CD4-positive, alpha-beta T cell treated with Interleukin-1 beta for 1 hour (primary cell): ENCODE data around the gene KCNK5.

Experiments used
- DNase-seq, 2 donors: peaks; one replicate each; pipeline ENCODE4 v3.0.0-alpha.2; 2020 to 2022

The KCNK5 gene, protein sequence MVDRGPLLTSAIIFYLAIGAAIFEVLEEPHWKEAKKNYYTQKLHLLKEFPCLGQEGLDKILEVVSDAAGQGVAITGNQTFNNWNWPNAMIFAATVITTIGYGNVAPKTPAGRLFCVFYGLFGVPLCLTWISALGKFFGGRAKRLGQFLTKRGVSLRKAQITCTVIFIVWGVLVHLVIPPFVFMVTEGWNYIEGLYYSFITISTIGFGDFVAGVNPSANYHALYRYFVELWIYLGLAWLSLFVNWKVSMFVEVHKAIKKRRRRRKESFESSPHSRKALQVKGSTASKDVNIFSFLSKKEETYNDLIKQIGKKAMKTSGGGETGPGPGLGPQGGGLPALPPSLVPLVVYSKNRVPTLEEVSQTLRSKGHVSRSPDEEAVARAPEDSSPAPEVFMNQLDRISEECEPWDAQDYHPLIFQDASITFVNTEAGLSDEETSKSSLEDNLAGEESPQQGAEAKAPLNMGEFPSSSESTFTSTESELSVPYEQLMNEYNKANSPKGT

DNA sequence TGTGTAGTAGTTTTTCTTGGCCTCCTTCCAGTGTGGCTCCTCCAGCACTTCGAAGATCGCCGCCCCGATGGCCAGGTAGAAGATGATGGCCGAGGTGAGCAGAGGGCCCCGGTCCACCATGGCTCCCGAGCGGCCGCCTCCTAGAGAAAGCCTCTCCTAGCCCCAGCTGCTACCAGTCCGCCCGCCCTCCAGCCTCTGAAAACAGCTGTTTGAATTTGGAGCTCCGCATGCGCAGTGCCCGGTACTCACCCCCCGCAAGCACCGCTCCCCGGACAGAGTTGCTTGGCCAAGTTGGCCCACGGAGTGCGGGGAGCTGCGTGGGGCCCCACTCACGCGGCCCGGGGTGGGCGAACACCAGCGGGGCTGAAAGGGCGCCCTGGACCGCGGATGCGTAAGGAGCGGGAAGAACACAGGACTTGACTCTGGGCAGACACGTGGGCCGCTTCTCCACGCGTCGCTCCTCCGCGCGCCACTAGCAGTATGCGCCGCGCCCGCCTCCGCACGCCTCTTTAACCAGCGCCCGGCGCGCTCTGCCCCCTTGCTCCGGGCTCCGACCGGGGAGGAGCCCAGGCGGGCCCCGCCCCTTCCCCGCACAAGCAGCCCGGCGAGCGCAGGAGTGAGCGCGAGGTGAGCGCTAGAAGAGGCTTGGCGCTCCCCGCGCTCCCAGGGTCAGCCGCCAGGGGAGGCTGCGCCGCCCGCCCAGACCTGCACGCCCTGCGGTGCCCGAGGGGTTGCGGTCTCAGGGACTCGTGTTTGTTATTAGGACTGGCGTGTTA, at the start of gene KCNK5:
Gene KCNK5 (minus strand): TSS at position 484 of the 776 bp plus-strand sequence. CDS start 364 bp downstream, at position 120.
- peak; percentile 76 to 77 for DNase-seq

DNA sequence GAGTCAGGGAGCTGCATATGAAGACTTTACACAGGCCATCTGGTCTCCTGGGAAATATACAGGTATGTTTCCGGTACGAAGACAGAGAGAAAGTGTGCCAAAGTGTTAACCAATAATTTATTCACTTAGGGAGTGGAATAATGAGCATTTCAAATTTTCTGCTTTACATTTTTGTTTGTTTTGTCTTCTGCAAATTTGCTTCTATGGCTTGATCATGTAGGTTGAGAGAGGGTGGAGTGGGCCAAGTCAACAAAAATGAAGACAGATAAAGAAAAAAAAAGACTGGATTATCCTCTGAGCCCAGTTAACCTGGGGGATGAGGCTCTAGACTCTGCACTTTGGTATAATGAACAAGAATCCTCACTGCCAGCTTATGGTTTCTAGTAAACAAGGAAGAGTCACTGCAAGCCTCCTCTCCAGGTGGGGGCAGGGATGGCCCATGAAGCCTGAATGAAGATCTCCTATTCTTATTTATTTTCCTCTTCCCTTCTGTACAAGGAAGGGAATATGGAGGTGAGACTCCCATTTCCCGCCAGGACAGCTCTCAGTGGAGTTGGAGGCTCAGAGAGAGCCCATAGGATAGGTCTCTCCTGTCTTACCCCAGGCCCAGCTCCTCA, 47.2 kb upstream of the KCNK5 start:
- DNase-seq, result no peak

GRCh38 chr6:39274903-39275302, 45.6 kb upstream of the KCNK5 start:
- no peak for DNase-seq

GRCh38 chr6:39274471-39274870, 45.2 kb upstream of the KCNK5 start:
- DNase-seq, result no peak

GRCh38 chr6:39273406-39273821, 44.1 kb upstream of the KCNK5 start:
- DNase-seq, result no peak

DNA sequence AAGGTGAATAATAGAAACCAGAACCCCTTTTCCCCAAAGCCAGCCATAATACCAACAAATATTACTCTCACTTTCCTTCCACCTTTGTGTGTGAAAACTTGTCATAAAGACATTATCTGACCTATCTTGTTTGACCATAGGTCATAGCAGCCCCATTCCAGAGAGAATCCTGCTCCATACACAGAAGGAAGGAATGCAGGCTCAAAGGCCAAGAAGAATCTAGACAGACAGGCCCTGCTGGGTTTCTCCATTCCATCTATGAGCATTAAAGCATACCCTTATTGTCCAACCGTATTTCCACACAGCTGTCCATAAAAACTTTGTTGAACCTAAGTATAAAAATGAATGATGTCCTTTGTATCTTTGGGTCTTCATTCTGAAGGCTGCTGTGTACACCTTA, 40.7 kb upstream of the KCNK5 start:
- no peak for DNase-seq

GRCh38 chr6:39268721-39269120, 39.4 kb upstream of the KCNK5 start:
- DNase-seq, result no peak

DNA sequence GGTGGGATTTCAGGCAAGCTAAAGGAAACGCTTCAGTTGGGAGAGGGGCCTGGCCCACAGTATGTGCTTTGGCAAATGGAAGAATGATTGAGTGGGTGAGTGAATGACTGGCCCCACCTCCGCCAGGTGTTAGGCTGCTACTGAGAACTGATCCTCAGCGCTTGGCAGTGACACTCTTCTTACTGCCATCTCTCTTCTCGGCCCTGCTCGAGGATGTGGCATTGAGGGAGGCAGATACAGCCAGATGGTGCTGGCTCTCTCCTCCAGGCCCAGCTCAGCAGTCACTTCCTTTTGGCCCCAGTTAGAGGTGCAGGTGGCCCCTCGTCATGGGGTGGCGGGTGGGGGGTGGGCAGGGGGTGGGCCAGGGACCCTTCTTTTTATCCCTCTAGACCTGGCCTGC, 38.9 kb upstream of the KCNK5 start:
- no peak for DNase-seq

DNA sequence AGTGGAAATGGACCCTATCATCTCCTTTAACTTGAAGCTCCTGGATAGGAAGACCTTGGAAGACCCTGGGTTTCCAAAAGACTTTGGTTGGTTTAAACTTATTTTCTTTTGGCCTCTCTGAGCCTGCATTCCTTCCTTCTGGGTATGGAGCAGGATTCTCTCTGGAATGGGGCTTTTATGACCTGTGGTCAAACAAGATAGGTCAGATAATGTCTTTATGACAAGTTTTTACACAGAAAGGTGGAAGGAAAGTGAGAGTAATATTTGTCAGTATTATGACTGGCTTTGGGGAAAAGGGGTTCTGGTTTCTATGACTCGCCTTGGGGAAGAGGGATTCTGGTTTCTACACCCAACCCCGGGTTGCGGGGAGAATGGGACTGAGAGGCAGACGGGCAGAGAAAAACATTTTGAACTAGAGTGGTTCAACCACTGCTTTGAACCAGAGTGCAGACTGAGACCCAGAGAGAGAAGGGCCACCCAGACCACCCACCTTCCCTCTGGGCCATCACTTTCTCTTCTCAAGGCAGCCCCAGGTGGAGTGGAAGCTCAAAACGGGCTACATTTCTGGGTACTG, 37.6 kb upstream of the KCNK5 start:
- no peak for DNase-seq

DNA sequence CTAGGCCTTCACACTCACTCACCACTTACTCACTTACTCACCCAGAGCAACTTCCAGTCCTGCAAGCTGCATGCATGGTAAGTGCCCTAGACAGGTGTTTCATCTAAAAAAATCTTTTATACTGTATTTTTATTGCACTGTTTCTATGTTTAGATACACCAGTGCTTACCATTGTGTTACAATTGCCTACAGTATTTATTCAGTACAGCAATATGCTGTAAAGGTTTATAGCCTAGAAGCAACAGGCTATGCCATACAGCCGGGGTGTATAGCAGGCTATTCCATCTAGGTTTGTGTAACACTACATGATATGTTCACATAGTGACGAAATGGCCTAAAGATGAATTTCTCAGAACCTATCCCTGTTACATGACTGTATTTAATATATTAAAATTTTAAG, 37.1 kb upstream of the KCNK5 start:
- no peak for DNase-seq

DNA sequence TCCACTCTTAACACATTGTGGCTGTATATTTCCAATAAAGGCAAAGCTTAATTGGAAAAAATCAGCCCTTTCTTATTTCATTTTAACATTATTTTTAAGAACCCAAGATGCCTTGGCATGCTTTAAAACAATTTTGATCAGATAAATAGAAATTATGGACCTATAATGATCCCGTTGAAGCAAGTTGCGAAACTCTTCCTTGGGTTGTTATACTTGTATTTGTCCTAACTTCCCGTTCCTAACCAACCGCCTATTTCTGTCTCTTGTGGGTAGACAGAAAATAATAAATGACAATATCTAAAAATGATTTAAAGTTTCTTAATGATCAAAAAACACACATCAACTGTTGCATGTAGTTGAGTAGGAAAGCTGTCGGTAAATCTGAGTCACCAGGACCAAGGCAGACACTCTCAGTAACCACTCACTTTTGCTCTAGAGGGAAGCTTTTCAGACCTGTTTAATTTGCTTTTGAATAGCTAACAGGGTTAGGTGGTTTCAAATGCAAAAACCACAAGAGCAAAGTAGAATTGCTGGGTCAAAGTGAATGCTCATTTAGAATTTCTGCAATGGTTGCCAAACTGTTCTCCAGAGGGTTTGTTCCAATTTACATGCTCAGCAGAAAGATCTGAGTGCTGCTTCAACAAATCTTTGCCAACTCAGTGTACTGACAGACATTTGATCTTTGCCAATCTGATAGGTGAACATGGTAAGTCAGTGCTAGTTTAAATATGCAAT, 34.2 kb upstream of the KCNK5 start:
- DNase-seq, result no peak

DNA sequence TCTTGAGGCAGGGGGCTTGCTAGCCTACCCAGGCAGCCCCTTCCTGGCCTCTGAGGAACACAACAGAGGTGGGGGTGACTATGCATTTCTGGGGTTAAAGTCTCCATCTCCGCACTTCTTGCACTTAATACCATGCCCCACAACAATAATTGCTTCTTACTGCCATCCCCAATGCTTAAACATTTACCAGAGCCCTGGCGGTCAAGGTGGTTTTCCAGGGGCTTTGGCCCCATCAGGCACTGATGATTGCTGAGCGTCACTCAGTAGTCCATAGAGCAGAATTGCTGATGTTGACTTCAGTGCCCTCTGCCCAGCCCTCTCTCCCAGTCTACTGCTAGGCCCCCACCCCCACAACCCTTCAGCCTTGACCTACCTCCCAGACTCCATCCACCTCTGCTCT, 32.5 kb upstream of the KCNK5 start:
- DNase-seq, result no peak

DNA sequence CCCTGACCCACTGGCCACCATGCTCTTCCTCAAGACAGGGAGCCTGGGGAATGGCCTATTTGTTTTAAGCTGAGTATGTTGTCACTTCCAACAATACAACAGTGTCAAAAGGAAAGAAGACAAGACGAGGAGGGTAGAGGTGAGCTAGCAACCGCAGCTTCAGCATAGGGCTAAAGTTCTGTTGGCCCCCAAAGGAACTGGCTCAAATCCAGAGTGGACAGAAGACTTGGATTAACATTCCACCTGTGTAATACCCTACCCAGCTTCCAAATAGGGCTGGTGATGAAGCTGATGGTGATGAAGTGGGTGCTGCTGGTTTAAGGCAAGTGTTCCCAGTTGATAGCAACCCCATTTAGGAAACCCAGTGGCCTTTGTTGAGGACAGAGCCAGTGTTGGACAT, 31.7 kb upstream of the KCNK5 start:
- no peak for DNase-seq

GRCh38 chr6:39260456-39260855, 31.2 kb upstream of the KCNK5 start:
- no peak for DNase-seq

GRCh38 chr6:39256294-39256940, 27.1 kb upstream of the KCNK5 start:
- no peak for DNase-seq

- no peak for DNase-seq
Observed at GRCh38 chr6:39254999-39255535, 25.8 kb upstream of the KCNK5 start.

DNA sequence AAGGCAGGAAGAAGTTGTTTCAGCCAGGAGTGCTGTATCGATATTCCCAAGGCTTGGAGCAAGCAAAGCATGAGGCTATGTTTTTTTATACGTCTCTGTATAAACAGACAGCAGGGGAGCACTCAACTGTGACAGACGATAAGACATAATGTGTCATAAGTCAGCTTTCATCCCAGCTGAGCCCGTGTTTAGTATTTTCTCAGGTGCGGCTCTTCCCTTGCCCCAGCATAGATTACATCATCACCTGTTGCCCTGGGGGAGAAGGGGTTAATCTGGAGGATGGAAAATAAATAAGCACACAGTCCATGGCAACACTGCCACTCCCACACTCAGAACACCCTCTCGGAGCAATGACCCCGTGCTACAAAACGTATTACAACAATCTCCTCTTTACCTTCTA, 22.1 kb upstream of the KCNK5 start:
- DNase-seq, result no peak

DNA sequence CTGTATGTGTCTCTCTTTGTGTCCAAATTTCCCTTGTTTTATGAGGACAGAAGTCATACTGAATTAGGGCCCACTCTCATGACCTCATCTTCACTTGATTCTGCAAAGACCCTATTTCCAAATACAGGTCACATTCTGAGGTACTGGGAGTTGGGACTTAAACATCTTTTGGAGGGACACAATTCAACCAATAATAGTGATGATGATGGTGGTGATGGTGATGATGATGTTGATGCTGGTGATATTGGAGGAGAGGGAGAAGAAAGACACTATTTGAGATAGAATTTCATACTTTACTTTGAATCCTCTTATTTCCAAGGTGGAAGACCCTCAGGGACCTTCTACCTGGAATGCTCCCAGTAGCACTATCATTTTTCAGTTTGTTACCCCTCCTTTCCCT, 21.2 kb upstream of the KCNK5 start:
- no peak for DNase-seq

- no peak for DNase-seq
Observed at GRCh38 chr6:39249278-39249677, 20.0 kb upstream of the KCNK5 start.

DNA sequence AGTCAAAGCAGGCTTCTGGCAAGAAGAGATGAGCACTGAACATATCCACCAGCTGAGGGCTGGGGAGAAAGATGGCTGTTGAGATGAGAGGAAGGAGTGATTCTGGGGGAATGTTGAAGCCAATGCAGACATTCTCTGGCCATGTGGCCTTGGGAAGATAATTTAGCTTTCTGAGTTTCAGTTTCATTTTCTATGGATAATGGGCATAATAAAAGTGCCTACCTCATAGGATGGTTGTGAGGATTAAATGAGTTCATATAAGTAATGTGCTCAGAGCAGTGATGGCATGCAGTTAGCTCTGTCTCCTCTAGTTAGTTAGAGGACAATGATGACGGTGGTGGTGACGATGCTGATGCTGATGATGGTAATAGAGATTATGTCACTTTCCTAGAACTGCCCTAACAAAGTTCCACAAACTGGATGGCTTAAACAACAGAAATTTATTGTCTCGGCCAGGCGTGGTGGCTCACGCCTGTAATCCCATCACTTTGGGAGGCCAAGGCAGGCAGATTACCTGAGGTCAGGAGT, 18.5 kb upstream of the KCNK5 start:
- no peak for DNase-seq

GRCh38 chr6:39243809-39244208, 14.5 kb upstream of the KCNK5 start:
- DNase-seq, result no peak
